HG03175 (cell line): Measurements from ENCODE around the gene WDFY4.
A peak's percentile ranks its signal among the peaks of the same experiment; 100 is the strongest.

Experiments used
- ATAC-seq: cut with Tn5 transposase; IDR thresholded peaks from one replicate; pipeline ENCODE4 v1.9.1; 2021; ENCODE audit warnings: mild to moderate bottlenecking, moderate library complexity; ENCODE audit not compliant: unreplicated experiment

WDFY4 gene

GRCh38 chr10:48789486-48790456 is 105.1 kb downstream of the WDFY4 start:
- ATAC-seq: no peak

- no peak for ATAC-seq
Measured at GRCh38 chr10:48790457-48791044, 105.9 kb downstream of the WDFY4 start.

GRCh38 chr10:48791267-48791928 is 106.7 kb downstream of the WDFY4 start:
- ATAC-seq: no peak

- ATAC-seq: no peak
Measured at GRCh38 chr10:48792121-48792520, 107.4 kb downstream of the WDFY4 start.

- no peak for ATAC-seq
Measured at GRCh38 chr10:48792687-48793096, 108.0 kb downstream of the WDFY4 start.

GRCh38 chr10:48794074-48794473 is 109.4 kb downstream of the WDFY4 start:
- no peak for ATAC-seq

- ATAC-seq: no peak
Measured at GRCh38 chr10:48796713-48797245, 112.1 kb downstream of the WDFY4 start.

GRCh38 chr10:48797830-48798229 is 113.2 kb downstream of the WDFY4 start:
- no peak for ATAC-seq

- ATAC-seq: no peak
Measured at GRCh38 chr10:48798481-48799254, 114.0 kb downstream of the WDFY4 start.

- ATAC-seq: no peak
Measured at GRCh38 chr10:48799341-48800006, 114.8 kb downstream of the WDFY4 start.

GRCh38 chr10:48800007-48800675 is 115.5 kb downstream of the WDFY4 start:
- ATAC-seq: peak; percentile 33

- no peak for ATAC-seq
Measured at GRCh38 chr10:48801001-48801421, 116.3 kb downstream of the WDFY4 start.

GRCh38 chr10:48802611-48803071 is 118.0 kb downstream of the WDFY4 start:
- peak; percentile 96 for ATAC-seq

- no peak for ATAC-seq
Measured at GRCh38 chr10:48803801-48804584, 119.3 kb downstream of the WDFY4 start.

- ATAC-seq: no peak
Measured at GRCh38 chr10:48804740-48805182, 120.1 kb downstream of the WDFY4 start.

GRCh38 chr10:48805411-48805810 is 120.7 kb downstream of the WDFY4 start:
- no peak for ATAC-seq

- no peak for ATAC-seq
Measured at GRCh38 chr10:48805848-48806247, 121.2 kb downstream of the WDFY4 start.

- ATAC-seq: no peak
Measured at GRCh38 chr10:48806342-48806741, 121.7 kb downstream of the WDFY4 start.
